ENCODE measurements around the gene SECISBP2L.

The SECISBP2L gene

GRCh38 chr15:49035825-49036224 is 10.4 kb downstream of the SECISBP2L start:
- Histone ChIP-seq H3K4me1 (ENCODE audit: insufficient read depth, low read length) (no peaks in the 10 kb centered on the region), H3K9me3 (ENCODE audit: insufficient read depth, low read depth, low read length) (no peaks in the 10 kb centered on the region), H3K36me3 (ENCODE audit: insufficient read depth, low read depth, low read length) (peaks cover 22% of the 10 kb centered on the region), H3K27me3 (ENCODE audit: insufficient read depth, low read length) (no peaks in the 10 kb centered on the region), H3K4me3 (ENCODE audit: low read length) (no peak overlapping the region), H3K27ac (ENCODE audit: low read length) (no peak overlapping the region), H3K9ac (ENCODE audit: low read depth, low read length) (no peak overlapping the region)

GRCh38 chr15:49032601-49033145 is 13.6 kb downstream of the SECISBP2L start:
- H3K4me3 ChIP-seq (ENCODE audit: low read length): no peak overlapping the region
- H3K27me3 ChIP-seq (ENCODE audit: insufficient read depth, low read length): no peaks in the 10 kb centered on the region
- no peaks in the 10 kb centered on the region for H3K4me1 ChIP-seq (ENCODE audit: insufficient read depth, low read length)
- no peaks in the 10 kb centered on the region for H3K9me3 ChIP-seq (ENCODE audit: insufficient read depth, low read depth, low read length)
- H3K27ac ChIP-seq (ENCODE audit: low read length): no peak overlapping the region
- no peak overlapping the region for H3K9ac ChIP-seq (ENCODE audit: low read depth, low read length)
- H3K36me3 ChIP-seq (ENCODE audit: insufficient read depth, low read depth, low read length): peaks cover 36% of the 10 kb centered on the region

GRCh38 chr15:49031804-49032203 is 14.4 kb downstream of the SECISBP2L start:
- H3K36me3 ChIP-seq (ENCODE audit: insufficient read depth, low read depth, low read length): peaks cover 37% of the 10 kb centered on the region
- no peak overlapping the region for H3K9ac ChIP-seq (ENCODE audit: low read depth, low read length)
- H3K4me3 ChIP-seq (ENCODE audit: low read length): no peak overlapping the region
- H3K27me3 ChIP-seq (ENCODE audit: insufficient read depth, low read length): no peaks in the 10 kb centered on the region
- no peaks in the 10 kb centered on the region for H3K4me1 ChIP-seq (ENCODE audit: insufficient read depth, low read length)
- H3K9me3 ChIP-seq (ENCODE audit: insufficient read depth, low read depth, low read length): no peaks in the 10 kb centered on the region
- no peak overlapping the region for H3K27ac ChIP-seq (ENCODE audit: low read length)

GRCh38 chr15:49026700-49027099 is 19.5 kb downstream of the SECISBP2L start:
- H3K4me1 ChIP-seq (ENCODE audit: insufficient read depth, low read length): no peaks in the 10 kb centered on the region
- H3K9me3 ChIP-seq (ENCODE audit: insufficient read depth, low read depth, low read length): no peaks in the 10 kb centered on the region
- H3K27me3 ChIP-seq (ENCODE audit: insufficient read depth, low read length): no peaks in the 10 kb centered on the region
- no peak overlapping the region for H3K9ac ChIP-seq (ENCODE audit: low read depth, low read length)
- H3K4me3 ChIP-seq (ENCODE audit: low read length): no peak overlapping the region
- H3K36me3 ChIP-seq (ENCODE audit: insufficient read depth, low read depth, low read length): peaks cover 40% of the 10 kb centered on the region
- no peak overlapping the region for H3K27ac ChIP-seq (ENCODE audit: low read length)

GRCh38 chr15:49024840-49025239 is 21.4 kb downstream of the SECISBP2L start:
- H3K4me3 ChIP-seq (ENCODE audit: low read length): no peak overlapping the region
- no peaks in the 10 kb centered on the region for H3K27me3 ChIP-seq (ENCODE audit: insufficient read depth, low read length)
- peaks cover 48% of the 10 kb centered on the region for H3K36me3 ChIP-seq (ENCODE audit: insufficient read depth, low read depth, low read length)
- H3K4me1 ChIP-seq (ENCODE audit: insufficient read depth, low read length): no peaks in the 10 kb centered on the region
- no peak overlapping the region for H3K27ac ChIP-seq (ENCODE audit: low read length)
- no peak overlapping the region for H3K9ac ChIP-seq (ENCODE audit: low read depth, low read length)
- H3K9me3 ChIP-seq (ENCODE audit: insufficient read depth, low read depth, low read length): no peaks in the 10 kb centered on the region

GRCh38 chr15:49023354-49023753 is 22.9 kb downstream of the SECISBP2L start:
- no peaks in the 10 kb centered on the region for H3K9me3 ChIP-seq (ENCODE audit: insufficient read depth, low read depth, low read length)
- H3K27ac ChIP-seq (ENCODE audit: low read length): no peak overlapping the region
- H3K4me3 ChIP-seq (ENCODE audit: low read length): no peak overlapping the region
- H3K36me3 ChIP-seq (ENCODE audit: insufficient read depth, low read depth, low read length): peaks cover 40% of the 10 kb centered on the region
- H3K9ac ChIP-seq (ENCODE audit: low read depth, low read length): no peak overlapping the region
- H3K4me1 ChIP-seq (ENCODE audit: insufficient read depth, low read length): no peaks in the 10 kb centered on the region
- H3K27me3 ChIP-seq (ENCODE audit: insufficient read depth, low read length): no peaks in the 10 kb centered on the region

GRCh38 chr15:49015896-49016295 is 30.4 kb downstream of the SECISBP2L start:
- H3K27me3 ChIP-seq (ENCODE audit: insufficient read depth, low read length): no peaks in the 10 kb centered on the region
- H3K4me3 ChIP-seq (ENCODE audit: low read length): no peak overlapping the region
- peaks cover 53% of the 10 kb centered on the region for H3K36me3 ChIP-seq (ENCODE audit: insufficient read depth, low read depth, low read length)
- H3K27ac ChIP-seq (ENCODE audit: low read length): no peak overlapping the region
- H3K9me3 ChIP-seq (ENCODE audit: insufficient read depth, low read depth, low read length): no peaks in the 10 kb centered on the region
- H3K9ac ChIP-seq (ENCODE audit: low read depth, low read length): no peak overlapping the region
- H3K4me1 ChIP-seq (ENCODE audit: insufficient read depth, low read length): no peaks in the 10 kb centered on the region

- Histone ChIP-seq H3K36me3 (ENCODE audit: insufficient read depth, low read depth, low read length) (peaks cover 61% of the 10 kb centered on the region), H3K27me3 (ENCODE audit: insufficient read depth, low read length) (no peaks in the 10 kb centered on the region), H3K4me3 (ENCODE audit: low read length) (no peak overlapping the region), H3K9ac (ENCODE audit: low read depth, low read length) (no peak overlapping the region), H3K9me3 (ENCODE audit: insufficient read depth, low read depth, low read length) (no peaks in the 10 kb centered on the region), H3K27ac (ENCODE audit: low read length) (no peak overlapping the region), H3K4me1 (ENCODE audit: insufficient read depth, low read length) (no peaks in the 10 kb centered on the region)
Observed at GRCh38 chr15:48999314-48999713, 46.9 kb downstream of the SECISBP2L start.

- no peaks in the 10 kb centered on the region for H3K4me1 ChIP-seq (ENCODE audit: insufficient read depth, low read length)
- no peak overlapping the region for H3K9ac ChIP-seq (ENCODE audit: low read depth, low read length)
- H3K9me3 ChIP-seq (ENCODE audit: insufficient read depth, low read depth, low read length): no peaks in the 10 kb centered on the region
- peaks cover 86% of the 10 kb centered on the region for H3K36me3 ChIP-seq (ENCODE audit: insufficient read depth, low read depth, low read length)
- H3K4me3 ChIP-seq (ENCODE audit: low read length): no peak overlapping the region
- no peak overlapping the region for H3K27ac ChIP-seq (ENCODE audit: low read length)
- H3K27me3 ChIP-seq (ENCODE audit: insufficient read depth, low read length): no peaks in the 10 kb centered on the region
Observed at GRCh38 chr15:48996276-48996675, 50.0 kb downstream of the SECISBP2L start.

GRCh38 chr15:48993380-48993779 is 52.9 kb downstream of the SECISBP2L start:
- peaks cover 69% of the 10 kb centered on the region for H3K36me3 ChIP-seq (ENCODE audit: insufficient read depth, low read depth, low read length)
- no peaks in the 10 kb centered on the region for H3K9me3 ChIP-seq (ENCODE audit: insufficient read depth, low read depth, low read length)
- no peak overlapping the region for H3K27ac ChIP-seq (ENCODE audit: low read length)

GRCh38 chr15:48992545-48992944 is 53.7 kb downstream of the SECISBP2L start:
- Histone ChIP-seq H3K4me3 (ENCODE audit: low read length) (no peak overlapping the region), H3K27ac (ENCODE audit: low read length) (no peak overlapping the region), H3K27me3 (ENCODE audit: insufficient read depth, low read length) (no peaks in the 10 kb centered on the region), H3K36me3 (ENCODE audit: insufficient read depth, low read depth, low read length) (peaks cover 60% of the 10 kb centered on the region), H3K4me1 (ENCODE audit: insufficient read depth, low read length) (no peaks in the 10 kb centered on the region), H3K9me3 (ENCODE audit: insufficient read depth, low read depth, low read length) (no peaks in the 10 kb centered on the region), H3K9ac (ENCODE audit: low read depth, low read length) (no peak overlapping the region)

More at GRCh38 chr15:48993380-48993779, 52.9 kb downstream of the SECISBP2L start:
- no peaks in the 10 kb centered on the region for H3K27me3 ChIP-seq (ENCODE audit: insufficient read depth, low read length)
- no peaks in the 10 kb centered on the region for H3K4me1 ChIP-seq (ENCODE audit: insufficient read depth, low read length)
- H3K4me3 ChIP-seq (ENCODE audit: low read length): no peak overlapping the region
- no peak overlapping the region for H3K9ac ChIP-seq (ENCODE audit: low read depth, low read length)

GRCh38 chr15:48992096-48992495 is 54.1 kb downstream of the SECISBP2L start:
- H3K27ac ChIP-seq (ENCODE audit: low read length): no peak overlapping the region

More at GRCh38 chr15:48992096-48992495, 54.1 kb downstream of the SECISBP2L start:
- H3K4me3 ChIP-seq (ENCODE audit: low read length): no peak overlapping the region
- H3K9ac ChIP-seq (ENCODE audit: low read depth, low read length): no peak overlapping the region
- no peaks in the 10 kb centered on the region for H3K4me1 ChIP-seq (ENCODE audit: insufficient read depth, low read length)
- H3K36me3 ChIP-seq (ENCODE audit: insufficient read depth, low read depth, low read length): peaks cover 56% of the 10 kb centered on the region
- no peaks in the 10 kb centered on the region for H3K9me3 ChIP-seq (ENCODE audit: insufficient read depth, low read depth, low read length)
- no peaks in the 10 kb centered on the region for H3K27me3 ChIP-seq (ENCODE audit: insufficient read depth, low read length)
